ENCODE data around the gene LAMB3. TPM values are rescaled to one million over a fixed set of nuclear protein-coding genes. Genes with fewer than 3 reads are reported as not detected.

Gene LAMB3
- polyA plus RNA-seq, 1 donor (not counting 4 experiments of a cell fraction or from before 2014, with no cell fraction given), result 659 TPM

- Histone ChIP-seq H3K9ac (ENCODE audit: control insufficient read depth, extremely low read depth, insufficient read depth, low read length) (no peak overlapping the region), H3K9me3 (ENCODE audit: control insufficient read depth, low read depth, low read length) (no peaks in the 10 kb centered on the region), H3K79me2 (ENCODE audit: control insufficient read depth, insufficient read depth, low read length) (no peaks in the 10 kb centered on the region), H3K9me1 (ENCODE audit: control insufficient read depth, extremely low read depth, insufficient read depth, low read length) (peaks cover 2% of the 10 kb centered on the region), H3K4me3 (ENCODE audit: control insufficient read depth in 2 of 3, extremely low read depth in 1 of 3, insufficient read depth in 2 of 3, low read depth in 1 of 3, low read length in 3 of 3) (no peak overlapping the region), H3K27me3 (ENCODE audit: control insufficient read depth, extremely low read depth, insufficient read depth, low read length) (no peaks in the 10 kb centered on the region), H2AFZ (ENCODE audit: control insufficient read depth, low read length) (no peak overlapping the region), H3K4me2 (ENCODE audit: control insufficient read depth, extremely low read depth, insufficient read depth, low read depth, low read length) (no peak overlapping the region), H3K27ac (ENCODE audit: control insufficient read depth, insufficient read depth, low read length) (no peak overlapping the region), H3K4me1 (ENCODE audit: control insufficient read depth, extremely low read depth, insufficient read depth, low read length) (no peaks in the 10 kb centered on the region), H3K36me3 (ENCODE audit: control insufficient read depth in 2 of 2, extremely low read depth in 1 of 2, insufficient read depth in 2 of 2, low read length in 2 of 2) (peaks cover 45 to 60% of the 10 kb centered on the region in 2 experiments), H4K20me1 (ENCODE audit: control insufficient read depth, extremely low read depth, insufficient read depth, low read length) (peaks cover 71% of the 10 kb centered on the region)
- TF ChIP-seq EZH2 (IDR thresholded peaks at IDR 0.05; ENCODE audit: low read length), result no peak
- DNase-seq (ENCODE audit: low read depth, low spot score) (peak; percentile 60), FAIRE-seq (no peak)
- dilution Hi-C loops (cut with MboI; ENCODE audit: extremely low pct_ligation_motif_present, low sequenced_read_pairs), result no loop called here
These were observed 37.3 kb downstream of the LAMB3 start for GRCh38 chr1:209614906-209615305.

GRCh38 chr1:209614151-209614420 is 38.1 kb downstream of the LAMB3 start:
- H3K4me1 ChIP-seq (ENCODE audit: control insufficient read depth, extremely low read depth, insufficient read depth, low read length), result no peaks in the 10 kb centered on the region
- H3K4me2 ChIP-seq (ENCODE audit: control insufficient read depth, extremely low read depth, insufficient read depth, low read depth, low read length), result no peak overlapping the region
- peaks cover 2% of the 10 kb centered on the region for H3K9me1 ChIP-seq (ENCODE audit: control insufficient read depth, extremely low read depth, insufficient read depth, low read length)
- no peak overlapping the region for H3K27ac ChIP-seq (ENCODE audit: control insufficient read depth, insufficient read depth, low read length)
- FAIRE-seq (no peak), DNase-seq (ENCODE audit: low read depth, low spot score) (peak; percentile 55)
- peaks cover 63% of the 10 kb centered on the region for H4K20me1 ChIP-seq (ENCODE audit: control insufficient read depth, extremely low read depth, insufficient read depth, low read length)
- no peak overlapping the region for H3K4me3 ChIP-seq (ENCODE audit: control insufficient read depth in 2 of 3, extremely low read depth in 1 of 3, insufficient read depth in 2 of 3, low read depth in 1 of 3, low read length in 3 of 3)
- peaks cover 37 to 52% of the 10 kb centered on the region in 2 experiments for H3K36me3 ChIP-seq (ENCODE audit: control insufficient read depth in 2 of 2, extremely low read depth in 1 of 2, insufficient read depth in 2 of 2, low read length in 2 of 2)
- dilution Hi-C loops (cut with MboI; ENCODE audit: extremely low pct_ligation_motif_present, low sequenced_read_pairs), result no loop called here
- TF ChIP-seq EZH2 (IDR thresholded peaks at IDR 0.05; ENCODE audit: low read length) (no peak), CTCF (optimal IDR thresholded peaks at IDR 0.05 in 1 of 3, IDR thresholded peaks at IDR 0.05 in 1 of 3, conservative IDR thresholded peaks at IDR 0.05 in 1 of 3; ENCODE audit: extremely low read depth in 1 of 3, insufficient read depth in 2 of 3, low read length in 3 of 3) (no peak)
- no peaks in the 10 kb centered on the region for H3K27me3 ChIP-seq (ENCODE audit: control insufficient read depth, extremely low read depth, insufficient read depth, low read length)
- H3K9me3 ChIP-seq (ENCODE audit: control insufficient read depth, low read depth, low read length), result no peaks in the 10 kb centered on the region
- H3K79me2 ChIP-seq (ENCODE audit: control insufficient read depth, insufficient read depth, low read length), result no peaks in the 10 kb centered on the region
- no peak overlapping the region for H3K9ac ChIP-seq (ENCODE audit: control insufficient read depth, extremely low read depth, insufficient read depth, low read length)
- no peak overlapping the region for H2AFZ ChIP-seq (ENCODE audit: control insufficient read depth, low read length)

GRCh38 chr1:209613400-209614150 is 38.6 kb downstream of the LAMB3 start:
- FAIRE-seq (peak; percentile 81), DNase-seq (ENCODE audit: low read depth, low spot score) (peak; percentile 59)
- dilution Hi-C loops (cut with MboI; ENCODE audit: extremely low pct_ligation_motif_present, low sequenced_read_pairs), result no loop called here
- Histone ChIP-seq H3K4me2 (ENCODE audit: control insufficient read depth, extremely low read depth, insufficient read depth, low read depth, low read length) (no peak overlapping the region), H3K79me2 (ENCODE audit: control insufficient read depth, insufficient read depth, low read length) (no peaks in the 10 kb centered on the region), H3K27ac (ENCODE audit: control insufficient read depth, insufficient read depth, low read length) (peak overlapping the region; percentile 6), H3K4me1 (ENCODE audit: control insufficient read depth, extremely low read depth, insufficient read depth, low read length) (no peaks in the 10 kb centered on the region), H3K4me3 (ENCODE audit: control insufficient read depth in 2 of 3, extremely low read depth in 1 of 3, insufficient read depth in 2 of 3, low read depth in 1 of 3, low read length in 3 of 3) (no peak overlapping the region), H4K20me1 (ENCODE audit: control insufficient read depth, extremely low read depth, insufficient read depth, low read length) (peaks cover 58% of the 10 kb centered on the region), H3K36me3 (ENCODE audit: control insufficient read depth in 2 of 2, extremely low read depth in 1 of 2, insufficient read depth in 2 of 2, low read length in 2 of 2) (peaks cover 32 to 46% of the 10 kb centered on the region in 2 experiments), H3K9me1 (ENCODE audit: control insufficient read depth, extremely low read depth, insufficient read depth, low read length) (peaks cover 2% of the 10 kb centered on the region), H2AFZ (ENCODE audit: control insufficient read depth, low read length) (no peak overlapping the region), H3K9me3 (ENCODE audit: control insufficient read depth, low read depth, low read length) (no peaks in the 10 kb centered on the region), H3K9ac (ENCODE audit: control insufficient read depth, extremely low read depth, insufficient read depth, low read length) (no peak overlapping the region), H3K27me3 (ENCODE audit: control insufficient read depth, extremely low read depth, insufficient read depth, low read length) (no peaks in the 10 kb centered on the region)
- TF ChIP-seq EZH2 (IDR thresholded peaks at IDR 0.05; ENCODE audit: low read length) (no peak), CTCF (optimal IDR thresholded peaks at IDR 0.05 in 1 of 3, IDR thresholded peaks at IDR 0.05 in 1 of 3, conservative IDR thresholded peaks at IDR 0.05 in 1 of 3; ENCODE audit: extremely low read depth in 1 of 3, insufficient read depth in 2 of 3, low read length in 3 of 3) (no peak)

All from keratinocyte (primary cell).